HL-60 (cell line): Measurements from ENCODE around the gene RXFP3.

Experiments
- POLR2AphosphoS5 ChIP-seq: IDR thresholded peaks from 2 replicates; pipeline ENCODE4 v1.6.1; 2012; ENCODE audit warnings: low read depth
- REST ChIP-seq: IDR thresholded peaks from 2 replicates; pipeline ENCODE4 v1.6.1; 2012; ENCODE audit warnings: low read depth; ENCODE audit not compliant: insufficient replicate concordance
- SPI1 ChIP-seq: IDR thresholded peaks from 2 replicates; pipeline ENCODE4 v1.6.1; 2012; ENCODE audit warnings: low read depth, mild to moderate bottlenecking, borderline replicate concordance
- TF ChIP-seq, protein P1 (sequence below): IDR thresholded peaks from one replicate; pipeline ENCODE4 v1.5.1; 2011; ENCODE audit warnings: low read length, control low read depth, inconsistent platforms; ENCODE audit not compliant: insufficient read depth

- TF ChIP-seq REST (no peak), POLR2AphosphoS5 (no peak), SPI1 (no peak)
- TF ChIP-seq, protein P1, sequence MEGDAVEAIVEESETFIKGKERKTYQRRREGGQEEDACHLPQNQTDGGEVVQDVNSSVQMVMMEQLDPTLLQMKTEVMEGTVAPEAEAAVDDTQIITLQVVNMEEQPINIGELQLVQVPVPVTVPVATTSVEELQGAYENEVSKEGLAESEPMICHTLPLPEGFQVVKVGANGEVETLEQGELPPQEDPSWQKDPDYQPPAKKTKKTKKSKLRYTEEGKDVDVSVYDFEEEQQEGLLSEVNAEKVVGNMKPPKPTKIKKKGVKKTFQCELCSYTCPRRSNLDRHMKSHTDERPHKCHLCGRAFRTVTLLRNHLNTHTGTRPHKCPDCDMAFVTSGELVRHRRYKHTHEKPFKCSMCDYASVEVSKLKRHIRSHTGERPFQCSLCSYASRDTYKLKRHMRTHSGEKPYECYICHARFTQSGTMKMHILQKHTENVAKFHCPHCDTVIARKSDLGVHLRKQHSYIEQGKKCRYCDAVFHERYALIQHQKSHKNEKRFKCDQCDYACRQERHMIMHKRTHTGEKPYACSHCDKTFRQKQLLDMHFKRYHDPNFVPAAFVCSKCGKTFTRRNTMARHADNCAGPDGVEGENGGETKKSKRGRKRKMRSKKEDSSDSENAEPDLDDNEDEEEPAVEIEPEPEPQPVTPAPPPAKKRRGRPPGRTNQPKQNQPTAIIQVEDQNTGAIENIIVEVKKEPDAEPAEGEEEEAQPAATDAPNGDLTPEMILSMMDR: no peak
These were observed 33.1 kb upstream of the RXFP3 start for GRCh38 chr5:33903118-33903517.
